ENCODE data around the gene DNER.

- no peak for TF ChIP-seq CTCF (optimal IDR thresholded peaks at IDR 0.05 in 1 of 3, IDR thresholded peaks at IDR 0.05 in 1 of 3, conservative IDR thresholded peaks at IDR 0.05 in 1 of 3; ENCODE audit: extremely low read depth in 1 of 3, insufficient read depth in 2 of 3, low read length in 3 of 3)
- no peak for TF ChIP-seq EZH2 (IDR thresholded peaks at IDR 0.05; ENCODE audit: low read length)
These were observed 29.3 kb downstream of the DNER start for GRCh38 chr2:229684942-229685562.

Data from keratinocyte (primary cell).